Chondrocyte (in vitro differentiated cells): Measurements from ENCODE around the gene PALLD. TPM values are rescaled to one million over a fixed set of nuclear protein-coding genes. Genes with fewer than 3 reads are reported as not detected.

Source experiments
- DNase-seq: peaks from one replicate; pipeline ENCODE4 v3.0.0; 2021; ENCODE audit warnings: mixed read lengths, low spot score
- H3K27ac Mint-ChIP-seq: one replicate; pipeline ENCODE4 v1.8.0; 2021; ENCODE audit warnings: mild to moderate bottlenecking, moderate library complexity, mixed read lengths; ENCODE audit not compliant: unreplicated experiment
- H3K27me3 Mint-ChIP-seq: 2 replicates; pipeline ENCODE4 v1.8.0; 2021; ENCODE audit warnings: low read depth, mixed read lengths
- H3K36me3 Mint-ChIP-seq: 2 replicates; pipeline ENCODE4 v1.8.0; 2021; ENCODE audit warnings: low read depth, mixed read lengths
- H3K4me1 Mint-ChIP-seq: 2 replicates; pipeline ENCODE4 v1.8.0; 2021; ENCODE audit warnings: low read depth, mild to moderate bottlenecking, mixed read lengths
- H3K4me3 Mint-ChIP-seq: one replicate; pipeline ENCODE4 v1.8.0; 2021; ENCODE audit warnings: mild to moderate bottlenecking, moderate library complexity, mixed read lengths; ENCODE audit not compliant: unreplicated experiment
- H3K9me3 Mint-ChIP-seq: 2 replicates; pipeline ENCODE4 v1.8.0; 2021; ENCODE audit warnings: low read depth, mixed read lengths
- CTCF ChIP-seq: fragments of 200-600 bp; sonication (generic); IDR thresholded peaks from 2 replicates; pipeline ENCODE4 v1.5.0; 2021; ENCODE audit warnings: antibody characterized with exemption, mild to moderate bottlenecking, moderate library complexity
- total RNA-seq: library from RNA; stranded (reverse); gene quantifications from 3 replicates; pipeline ENCODE4 v1.2.1, GENCODE V29; 2021

The PALLD gene
- total RNA-seq, 1 donor from 2014 or later: 900 TPM

GRCh38 chr4:168628251-168628650 lies 131.4 kb downstream of the PALLD start:
- Mint-ChIP-seq H3K36me3 (no peaks in the 10 kb centered on the region), H3K9me3 (no peaks in the 10 kb centered on the region), H3K4me1 (peaks cover 41% of the 10 kb centered on the region), H3K27me3 (no peaks in the 10 kb centered on the region), H3K27ac (no peak overlapping the region), H3K4me3 (no peak overlapping the region)
- DNase-seq: no peak
- no peak for TF ChIP-seq CTCF

- Mint-ChIP-seq H3K27me3 (no peaks in the 10 kb centered on the region), H3K36me3 (no peaks in the 10 kb centered on the region), H3K27ac (peak overlapping the region; percentile 96), H3K4me3 (no peak overlapping the region), H3K4me1 (peaks cover 36% of the 10 kb centered on the region), H3K9me3 (no peaks in the 10 kb centered on the region)
- no peak for DNase-seq
- TF ChIP-seq CTCF: no peak
Measured at GRCh38 chr4:168629566-168629965, 132.7 kb downstream of the PALLD start.

GRCh38 chr4:168630445-168631187 lies 133.8 kb downstream of the PALLD start:
- Mint-ChIP-seq H3K36me3 (no peaks in the 10 kb centered on the region), H3K4me3 (peak overlapping the region; percentile 88), H3K4me1 (peaks cover 40% of the 10 kb centered on the region), H3K27me3 (no peaks in the 10 kb centered on the region), H3K27ac (peak overlapping the region; percentile 96), H3K9me3 (no peaks in the 10 kb centered on the region)
- no peak for DNase-seq
- TF ChIP-seq CTCF: no peak

- Mint-ChIP-seq H3K27ac (peak overlapping the region; percentile 96), H3K9me3 (no peaks in the 10 kb centered on the region), H3K4me3 (peak overlapping the region; percentile 88), H3K4me1 (peaks cover 48% of the 10 kb centered on the region), H3K36me3 (no peaks in the 10 kb centered on the region), H3K27me3 (no peaks in the 10 kb centered on the region)
- TF ChIP-seq CTCF: peak; percentile 77
- DNase-seq: no peak
Measured at GRCh38 chr4:168631241-168632162, 134.7 kb downstream of the PALLD start.

GRCh38 chr4:168632301-168632725 lies 135.5 kb downstream of the PALLD start:
- Mint-ChIP-seq H3K36me3 (no peaks in the 10 kb centered on the region), H3K4me3 (peak overlapping the region; percentile 88), H3K4me1 (peaks cover 53% of the 10 kb centered on the region), H3K27ac (peak overlapping the region; percentile 96), H3K9me3 (no peaks in the 10 kb centered on the region), H3K27me3 (no peaks in the 10 kb centered on the region)
- DNase-seq: no peak
- TF ChIP-seq CTCF: no peak
